Measurements from ENCODE around the gene ADGRV1. TPM values are rescaled to one million over a fixed set of nuclear protein-coding genes. Genes with fewer than 3 reads are reported as not detected.
"Not testable (repeated sequence)": the region's sequence is repeated elsewhere in the genome, so short reads cannot be mapped to it uniquely, and the experiment has no call there.

ADGRV1 gene
- total RNA-seq, 4 donors from 2014 or later = 0.08 to 0.87 (median 0.41) TPM

- no peaks in the 10 kb centered on the region for H3K4me1 ChIP-seq
- H3K4me3 ChIP-seq = no peak overlapping the region
- WGBS, 2 donors (ENCODE audit: low coverage in 1 of 2) = 78 to 82% methylated on average over 2 of the region's 2 CpGs
- ATAC-seq = no peak
- H3K27ac ChIP-seq = no peak overlapping the region
- no peaks in the 10 kb centered on the region for H3K36me3 ChIP-seq
- H3K27me3 ChIP-seq = no peaks in the 10 kb centered on the region
- H3K9me3 ChIP-seq = no peaks in the 10 kb centered on the region
- TF ChIP-seq POLR2A (IDR thresholded peaks at IDR 0.05) (no peak), EP300 (IDR thresholded peaks at IDR 0.05) (no peak), POLR2AphosphoS5 (IDR thresholded peaks at IDR 0.05) (no peak), CTCF (IDR thresholded peaks at IDR 0.05) (no peak)
Observed at GRCh38 chr5:90759119-90759518, 200.5 kb downstream of the ADGRV1 start.

GRCh38 chr5:90767710-90768109, 209.1 kb downstream of the ADGRV1 start:
- Histone ChIP-seq H3K27me3 (no peaks in the 10 kb centered on the region), H3K27ac (no peak overlapping the region), H3K4me3 (no peak overlapping the region), H3K36me3 (no peaks in the 10 kb centered on the region), H3K9me3 (no peaks in the 10 kb centered on the region), H3K4me1 (no peaks in the 10 kb centered on the region)
- no peak for TF ChIP-seq CTCF (IDR thresholded peaks at IDR 0.05)
- TF ChIP-seq POLR2A (IDR thresholded peaks at IDR 0.05) = no peak
- TF ChIP-seq POLR2AphosphoS5 (IDR thresholded peaks at IDR 0.05) = no peak
- no peak for TF ChIP-seq EP300 (IDR thresholded peaks at IDR 0.05)
- ATAC-seq = no peak
- WGBS, 2 donors (ENCODE audit: low coverage in 1 of 2) = 81 to 86% methylated on average over 3 of the region's 3 CpGs

- 94 to 95% methylated on average over 2 to 3 of the region's 4 CpGs for WGBS, 2 donors (ENCODE audit: low coverage in 1 of 2)
- not testable (repeated sequence) for H3K36me3 ChIP-seq, H3K4me1 ChIP-seq, H3K27ac ChIP-seq, H3K27me3 ChIP-seq, ATAC-seq, H3K9me3 ChIP-seq, H3K4me3 ChIP-seq
Observed at GRCh38 chr5:90770006-90770541, 211.5 kb downstream of the ADGRV1 start.

GRCh38 chr5:90777959-90778358, 219.4 kb downstream of the ADGRV1 start:
- ATAC-seq = no peak
- no peaks in the 10 kb centered on the region for H3K4me1 ChIP-seq
- H3K27ac ChIP-seq = no peak overlapping the region
- H3K36me3 ChIP-seq = no peaks in the 10 kb centered on the region
- H3K4me3 ChIP-seq = no peak overlapping the region
- no peaks in the 10 kb centered on the region for H3K27me3 ChIP-seq
- no peaks in the 10 kb centered on the region for H3K9me3 ChIP-seq
- 59 to 76% methylated on average over 6 of the region's 6 CpGs for WGBS, 2 donors (ENCODE audit: low coverage in 1 of 2)
- TF ChIP-seq EP300 (IDR thresholded peaks at IDR 0.05) (no peak), POLR2AphosphoS5 (IDR thresholded peaks at IDR 0.05) (no peak), CTCF (IDR thresholded peaks at IDR 0.05) (no peak), POLR2A (IDR thresholded peaks at IDR 0.05) (no peak)

GRCh38 chr5:90783460-90784333, 225.1 kb downstream of the ADGRV1 start:
- 20 to 31% methylated on average over 3 to 4 of the region's 4 CpGs for WGBS, 2 donors (ENCODE audit: low coverage in 1 of 2)
- H3K27me3 ChIP-seq = no peaks in the 10 kb centered on the region
- H3K4me1 ChIP-seq = no peaks in the 10 kb centered on the region
- no peak for ATAC-seq
- H3K27ac ChIP-seq = no peak overlapping the region
- H3K9me3 ChIP-seq = no peaks in the 10 kb centered on the region
- no peaks in the 10 kb centered on the region for H3K36me3 ChIP-seq
- H3K4me3 ChIP-seq = no peak overlapping the region
- TF ChIP-seq POLR2AphosphoS5 (IDR thresholded peaks at IDR 0.05) (no peak), CTCF (IDR thresholded peaks at IDR 0.05) (peak; percentile 49 to 87 (median 73)), EP300 (IDR thresholded peaks at IDR 0.05) (no peak), POLR2A (IDR thresholded peaks at IDR 0.05) (no peak)
